HPDE6-E6E7 (cell line): Measurements from ENCODE around the gene MAGEH1.
A peak's percentile ranks its signal among the peaks of the same experiment; 100 is the strongest.
"Not testable (repeated sequence)": the region's sequence is repeated elsewhere in the genome, so short reads cannot be mapped to it uniquely, and the experiment has no call there.

Experiments
- DNase-seq: peaks from one replicate; pipeline ENCODE4 v3.0.0; 2011; ENCODE audit warnings: missing footprints; ENCODE audit errors: extremely low spot score

Gene MAGEH1

GRCh38 chrX:55451990-55452832, at the start of gene MAGEH1:
MAGEH1 (plus strand) TSS chrX:55452127; CDS start chrX:55452375, 248 bp downstream.
- peak; percentile 22 for DNase-seq

- DNase-seq, result not testable (repeated sequence)
Observed at GRCh38 chrX:55427079-55427478, 24.8 kb upstream of the MAGEH1 start.

GRCh38 chrX:55443468-55443867, 8.5 kb upstream of the MAGEH1 start:
- not testable (repeated sequence) for DNase-seq

- no peak for DNase-seq
Observed at GRCh38 chrX:55450259-55450658, 1.7 kb upstream of the MAGEH1 start.

GRCh38 chrX:55451141-55451540, 786 bp upstream of the MAGEH1 start:
- no peak for DNase-seq

GRCh38 chrX:55451626-55451989, 319 bp upstream of the MAGEH1 start:
- DNase-seq, result no peak

GRCh38 chrX:55452833-55453124, 852 bp downstream of the MAGEH1 start:
- DNase-seq, result no peak

GRCh38 chrX:55455708-55456107, 3.8 kb downstream of the MAGEH1 start:
- not testable (repeated sequence) for DNase-seq

GRCh38 chrX:55459426-55459825, 7.5 kb downstream of the MAGEH1 start:
- not testable (repeated sequence) for DNase-seq

GRCh38 chrX:55459926-55460325, 8.0 kb downstream of the MAGEH1 start:
- not testable (repeated sequence) for DNase-seq

- not testable (repeated sequence) for DNase-seq
Observed at GRCh38 chrX:55464050-55464449, 12.1 kb downstream of the MAGEH1 start.

- DNase-seq, result not testable (repeated sequence)
Observed at GRCh38 chrX:55465108-55465507, 13.2 kb downstream of the MAGEH1 start.

GRCh38 chrX:55465791-55466190, 13.9 kb downstream of the MAGEH1 start:
- not testable (repeated sequence) for DNase-seq

GRCh38 chrX:55479956-55480355, 28.0 kb downstream of the MAGEH1 start:
- not testable (repeated sequence) for DNase-seq

- DNase-seq, result no peak
Observed at GRCh38 chrX:55480390-55481062, 28.6 kb downstream of the MAGEH1 start.

GRCh38 chrX:55484948-55485347, 33.0 kb downstream of the MAGEH1 start:
- DNase-seq, result no peak

GRCh38 chrX:55486736-55487135, 34.8 kb downstream of the MAGEH1 start:
- no peak for DNase-seq

GRCh38 chrX:55487143-55487542, 35.2 kb downstream of the MAGEH1 start:
- no peak for DNase-seq

GRCh38 chrX:55488006-55488592, 36.2 kb downstream of the MAGEH1 start:
- no peak for DNase-seq

GRCh38 chrX:55488593-55489313, 36.8 kb downstream of the MAGEH1 start:
- no peak for DNase-seq

- DNase-seq, result no peak
Observed at GRCh38 chrX:55489314-55490009, 37.5 kb downstream of the MAGEH1 start, which contains the start of gene USP51. USP51 (minus strand) TSS chrX:55489848; CDS start chrX:55488939, 909 bp downstream.
